Glutamatergic neuron (in vitro differentiated cells): Measurements from ENCODE around the gene SLBP. TPM values are rescaled to one million over a fixed set of nuclear protein-coding genes. Genes with fewer than 3 reads are reported as not detected.

Experiments
- DNase-seq: peaks from one replicate; pipeline ENCODE4 v3.0.0; 2022
- H3K27ac Mint-ChIP-seq: one replicate; pipeline ENCODE4 v1.8.0; 2020; ENCODE audit warnings: mild to moderate bottlenecking, mixed read lengths, inconsistent platforms; ENCODE audit not compliant: unreplicated experiment
- H3K27me3 Mint-ChIP-seq: one replicate; pipeline ENCODE4 v1.8.0; 2020; ENCODE audit warnings: mild to moderate bottlenecking, moderate library complexity, mixed read lengths, inconsistent platforms; ENCODE audit not compliant: unreplicated experiment
- H3K36me3 Mint-ChIP-seq: one replicate; pipeline ENCODE4 v1.8.0; 2020; ENCODE audit warnings: mild to moderate bottlenecking, mixed read lengths, inconsistent platforms; ENCODE audit not compliant: unreplicated experiment
- H3K4me1 Mint-ChIP-seq: one replicate; pipeline ENCODE4 v1.8.0; 2020; ENCODE audit warnings: mild to moderate bottlenecking, low read depth, mixed read lengths, inconsistent platforms; ENCODE audit not compliant: unreplicated experiment
- H3K4me3 Mint-ChIP-seq: one replicate; pipeline ENCODE4 v1.8.0; 2020; ENCODE audit warnings: mild to moderate bottlenecking, mixed read lengths, inconsistent platforms; ENCODE audit not compliant: unreplicated experiment
- H3K9me3 Mint-ChIP-seq: one replicate; pipeline ENCODE4 v1.8.0; 2020; ENCODE audit warnings: mild to moderate bottlenecking, moderate library complexity, mixed read lengths, inconsistent platforms; ENCODE audit not compliant: unreplicated experiment
- CTCF ChIP-seq: fragments of 200-600 bp; sonication (generic); IDR thresholded peaks from one replicate; pipeline ENCODE4 v1.5.0; 2021; ENCODE audit not compliant: partially characterized antibody, unreplicated experiment
- total RNA-seq: library from RNA; stranded (reverse); fragmentation: NEBNext Ultra II Directional; extraction: Animal tissue kit (Norgen Biotek cat#: 25700); gene quantifications from one replicate; pipeline ENCODE4 v1.2.1, GENCODE V29; 2021; ENCODE audit not compliant: unreplicated experiment

Gene SLBP
- total RNA-seq, 1 donor from 2014 or later: 25.0 TPM

GRCh38 chr4:1669270-1669669 is 42.8 kb downstream of the SLBP start:
- Mint-ChIP-seq H3K4me3 (no peak overlapping the region), H3K27ac (no peak overlapping the region), H3K36me3 (no peaks in the 10 kb centered on the region), H3K4me1 (no peaks in the 10 kb centered on the region), H3K27me3 (peaks cover 3% of the 10 kb centered on the region), H3K9me3 (peaks cover 1% of the 10 kb centered on the region)
- DNase-seq: no peak
- TF ChIP-seq CTCF: no peak

- Mint-ChIP-seq H3K36me3 (no peaks in the 10 kb centered on the region), H3K27ac (no peak overlapping the region), H3K4me1 (no peaks in the 10 kb centered on the region), H3K9me3 (peaks cover 1% of the 10 kb centered on the region), H3K4me3 (no peak overlapping the region), H3K27me3 (peaks cover 3% of the 10 kb centered on the region)
- DNase-seq: no peak
- TF ChIP-seq CTCF: no peak
Observed at GRCh38 chr4:1668488-1668840, 43.7 kb downstream of the SLBP start.

GRCh38 chr4:1667273-1667672 is 44.8 kb downstream of the SLBP start:
- H3K36me3 Mint-ChIP-seq: no peaks in the 10 kb centered on the region
- H3K4me1 Mint-ChIP-seq: no peaks in the 10 kb centered on the region
- DNase-seq: no peak
- no peaks in the 10 kb centered on the region for H3K9me3 Mint-ChIP-seq
- H3K4me3 Mint-ChIP-seq: no peak overlapping the region
- peaks cover 3% of the 10 kb centered on the region for H3K27me3 Mint-ChIP-seq
- TF ChIP-seq CTCF: no peak
- H3K27ac Mint-ChIP-seq: no peak overlapping the region

- no peak overlapping the region for H3K4me3 Mint-ChIP-seq
- H3K9me3 Mint-ChIP-seq: no peaks in the 10 kb centered on the region
- no peaks in the 10 kb centered on the region for H3K36me3 Mint-ChIP-seq
- TF ChIP-seq CTCF: no peak
- no peaks in the 10 kb centered on the region for H3K4me1 Mint-ChIP-seq
- H3K27ac Mint-ChIP-seq: no peak overlapping the region
- H3K27me3 Mint-ChIP-seq: no peaks in the 10 kb centered on the region
- no peak for DNase-seq
Observed at GRCh38 chr4:1666391-1666790, 45.7 kb downstream of the SLBP start.

GRCh38 chr4:1664141-1664540 is 48.0 kb downstream of the SLBP start:
- DNase-seq: no peak
- Mint-ChIP-seq H3K4me1 (no peaks in the 10 kb centered on the region), H3K27me3 (no peaks in the 10 kb centered on the region), H3K9me3 (no peaks in the 10 kb centered on the region), H3K36me3 (no peaks in the 10 kb centered on the region), H3K4me3 (no peak overlapping the region), H3K27ac (no peak overlapping the region)
- TF ChIP-seq CTCF: no peak
